ENCODE measurements around the gene INPP4A.

Gene INPP4A

GRCh38 chr2:98614024-98614739 is 169.5 kb downstream of the INPP4A start:
- Histone ChIP-seq H3K4me1 (ENCODE audit: control insufficient read depth, insufficient read depth, low read length) (peaks cover 17% of the 10 kb centered on the region), H3K36me3 (ENCODE audit: control insufficient read depth, insufficient read depth, low read length) (peaks cover 23% of the 10 kb centered on the region), H3K27ac (ENCODE audit: low read depth, low read length) (no peak overlapping the region), H3K4me3 (ENCODE audit: low read length) (no peak overlapping the region), H3K9ac (ENCODE audit: low read length) (no peak overlapping the region), H3K27me3 (ENCODE audit: control insufficient read depth, insufficient read depth, low read length) (no peaks in the 10 kb centered on the region)

DNA sequence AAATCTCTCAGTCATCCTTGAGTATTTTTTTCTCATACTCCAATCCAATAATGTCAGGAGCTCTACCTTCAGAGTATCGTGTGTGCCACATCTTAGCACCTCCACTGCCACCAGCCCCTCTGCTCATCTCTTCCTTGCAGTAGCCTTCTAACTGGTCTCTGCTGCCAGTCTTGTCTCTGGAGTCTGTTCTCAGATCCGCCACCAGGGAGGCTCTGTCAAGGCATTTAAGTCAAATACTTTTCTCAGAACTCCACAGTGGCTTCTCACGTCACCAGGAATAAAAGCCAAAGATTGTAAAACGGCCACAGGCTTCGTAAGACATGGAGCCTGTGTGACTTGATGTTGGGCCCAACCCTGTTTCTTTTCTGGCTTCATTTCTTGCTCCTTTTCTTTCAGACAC is 170.8 kb downstream of the INPP4A start:
- peaks cover 23% of the 10 kb centered on the region for H3K36me3 ChIP-seq (ENCODE audit: control insufficient read depth, insufficient read depth, low read length)
- H3K9ac ChIP-seq (ENCODE audit: low read length), result no peak overlapping the region
- H3K27me3 ChIP-seq (ENCODE audit: control insufficient read depth, insufficient read depth, low read length), result no peaks in the 10 kb centered on the region
- H3K4me1 ChIP-seq (ENCODE audit: control insufficient read depth, insufficient read depth, low read length), result peaks cover 5% of the 10 kb centered on the region
- H3K4me3 ChIP-seq (ENCODE audit: low read length), result no peak overlapping the region
- no peak overlapping the region for H3K27ac ChIP-seq (ENCODE audit: low read depth, low read length)

GRCh38 chr2:98617149-98617548 is 172.5 kb downstream of the INPP4A start:
- no peaks in the 10 kb centered on the region for H3K4me1 ChIP-seq (ENCODE audit: control insufficient read depth, insufficient read depth, low read length)
- H3K27ac ChIP-seq (ENCODE audit: low read depth, low read length), result no peak overlapping the region
- no peak overlapping the region for H3K4me3 ChIP-seq (ENCODE audit: low read length)
- H3K9ac ChIP-seq (ENCODE audit: low read length), result no peak overlapping the region
- no peaks in the 10 kb centered on the region for H3K27me3 ChIP-seq (ENCODE audit: control insufficient read depth, insufficient read depth, low read length)
- peaks cover 19% of the 10 kb centered on the region for H3K36me3 ChIP-seq (ENCODE audit: control insufficient read depth, insufficient read depth, low read length)

DNA sequence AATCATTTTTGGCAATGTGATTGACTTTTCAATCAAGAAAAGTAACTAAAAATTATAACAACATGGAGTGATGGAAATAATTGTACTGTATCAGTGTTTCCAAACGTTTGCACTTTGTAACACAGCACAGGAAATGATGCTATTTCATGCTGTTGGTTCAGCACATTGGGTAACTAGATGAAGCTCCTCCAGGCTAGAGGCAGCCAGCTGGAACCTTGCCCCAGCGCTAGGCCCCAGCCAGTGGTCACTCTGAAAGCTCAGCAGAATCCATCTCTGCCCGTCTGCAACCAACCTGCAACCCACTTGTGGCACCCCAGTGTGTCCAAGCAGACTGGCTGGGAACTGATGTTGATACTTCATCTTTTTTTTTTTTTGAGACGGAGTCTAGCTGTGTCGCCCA is 179.0 kb downstream of the INPP4A start:
- Histone ChIP-seq H3K27ac (ENCODE audit: low read depth, low read length) (no peak overlapping the region), H3K4me3 (ENCODE audit: low read length) (no peak overlapping the region), H3K9ac (ENCODE audit: low read length) (no peak overlapping the region), H3K4me1 (ENCODE audit: control insufficient read depth, insufficient read depth, low read length) (no peaks in the 10 kb centered on the region), H3K36me3 (ENCODE audit: control insufficient read depth, insufficient read depth, low read length) (peaks cover 3% of the 10 kb centered on the region), H3K27me3 (ENCODE audit: control insufficient read depth, insufficient read depth, low read length) (no peaks in the 10 kb centered on the region)

GRCh38 chr2:98632351-98632750 is 187.7 kb downstream of the INPP4A start:
- no peaks in the 10 kb centered on the region for H3K27me3 ChIP-seq (ENCODE audit: control insufficient read depth, insufficient read depth, low read length)
- H3K27ac ChIP-seq (ENCODE audit: low read depth, low read length), result no peak overlapping the region
- no peaks in the 10 kb centered on the region for H3K4me1 ChIP-seq (ENCODE audit: control insufficient read depth, insufficient read depth, low read length)
- H3K36me3 ChIP-seq (ENCODE audit: control insufficient read depth, insufficient read depth, low read length), result peaks cover 21% of the 10 kb centered on the region
- no peak overlapping the region for H3K4me3 ChIP-seq (ENCODE audit: low read length)
- H3K9ac ChIP-seq (ENCODE audit: low read length), result no peak overlapping the region

DNA sequence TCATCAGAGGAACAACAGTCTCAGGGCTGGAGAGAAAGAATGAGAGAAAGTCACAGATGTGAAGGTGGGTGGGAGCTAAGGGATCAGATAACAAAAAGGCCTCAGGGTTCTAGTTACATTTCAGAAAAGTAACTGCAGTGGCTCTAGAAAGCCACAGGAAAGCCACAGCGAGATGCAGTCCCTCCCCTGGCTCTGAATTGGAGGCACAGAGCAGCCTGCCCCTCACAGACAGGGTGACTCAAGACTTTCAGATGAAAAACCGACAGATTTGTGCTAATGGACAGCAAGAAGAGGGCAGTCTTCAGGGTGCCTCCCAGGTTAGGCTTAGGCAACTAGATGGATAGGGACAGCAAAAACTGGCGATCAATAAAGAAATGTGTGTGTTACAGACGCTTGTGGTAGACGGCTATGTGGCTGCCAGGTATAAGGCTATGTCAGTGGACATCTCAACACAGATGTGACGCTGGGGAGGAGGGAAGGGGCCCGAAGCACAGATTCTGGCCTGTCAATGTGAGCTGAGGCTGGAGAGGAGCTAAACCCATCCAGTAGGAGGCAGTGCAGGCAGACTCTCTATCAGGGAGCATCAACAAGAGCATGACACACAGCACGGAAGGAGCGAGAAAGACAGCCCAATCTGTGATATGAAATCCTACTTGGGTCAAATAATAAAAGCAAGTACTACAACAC is 189.9 kb downstream of the INPP4A start:
- Histone ChIP-seq H3K27ac (ENCODE audit: low read depth, low read length) (no peak overlapping the region), H3K9ac (ENCODE audit: low read length) (no peak overlapping the region), H3K4me1 (ENCODE audit: control insufficient read depth, insufficient read depth, low read length) (no peaks in the 10 kb centered on the region), H3K27me3 (ENCODE audit: control insufficient read depth, insufficient read depth, low read length) (no peaks in the 10 kb centered on the region), H3K4me3 (ENCODE audit: low read length) (no peak overlapping the region), H3K36me3 (ENCODE audit: control insufficient read depth, insufficient read depth, low read length) (peaks cover 23% of the 10 kb centered on the region)

DNA sequence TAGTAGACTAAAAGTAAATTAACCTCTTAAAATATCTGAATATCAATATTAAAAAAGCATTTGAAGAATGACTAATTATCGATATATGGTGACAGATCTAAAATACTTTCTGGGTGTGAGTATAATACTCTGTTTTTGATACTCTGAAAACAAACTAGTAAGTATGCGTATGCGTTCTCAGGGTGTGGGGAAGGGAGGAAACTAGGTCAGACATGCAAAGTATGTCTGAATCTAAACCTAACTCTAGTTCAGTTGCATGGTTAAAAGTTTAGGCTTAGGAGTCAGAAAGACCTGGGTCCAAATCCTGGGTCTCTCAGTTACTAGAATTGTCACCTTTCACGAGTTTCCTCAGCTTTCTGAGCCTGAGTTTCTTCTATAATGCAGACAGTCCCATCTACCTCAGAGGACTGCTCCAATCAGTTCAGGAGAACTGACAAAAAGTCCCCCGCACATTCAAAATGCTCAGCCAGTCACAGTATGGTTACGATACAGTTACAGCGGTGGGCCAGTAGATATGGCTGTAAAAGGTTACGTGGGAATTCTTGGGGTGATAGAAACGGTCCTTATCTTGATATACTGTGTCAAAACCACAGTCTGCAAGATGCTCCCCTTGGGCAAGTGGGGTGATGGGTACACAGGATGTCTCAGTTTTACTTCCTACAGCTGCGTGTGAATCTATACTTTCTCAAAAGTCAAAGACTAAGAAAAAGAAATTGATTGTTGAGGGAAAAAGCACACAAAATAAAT is 192.9 kb downstream of the INPP4A start:
- Histone ChIP-seq H3K27me3 (ENCODE audit: control insufficient read depth, insufficient read depth, low read length) (no peaks in the 10 kb centered on the region), H3K4me3 (ENCODE audit: low read length) (no peak overlapping the region), H3K4me1 (ENCODE audit: control insufficient read depth, insufficient read depth, low read length) (no peaks in the 10 kb centered on the region), H3K9ac (ENCODE audit: low read length) (no peak overlapping the region), H3K36me3 (ENCODE audit: control insufficient read depth, insufficient read depth, low read length) (peaks cover 17% of the 10 kb centered on the region), H3K27ac (ENCODE audit: low read depth, low read length) (no peak overlapping the region)

- H3K4me1 ChIP-seq (ENCODE audit: control insufficient read depth, insufficient read depth, low read length), result no peaks in the 10 kb centered on the region
- peaks cover 6% of the 10 kb centered on the region for H3K36me3 ChIP-seq (ENCODE audit: control insufficient read depth, insufficient read depth, low read length)
- no peak overlapping the region for H3K4me3 ChIP-seq (ENCODE audit: low read length)
These were observed 198.9 kb downstream of the INPP4A start for GRCh38 chr2:98643496-98644100.

More at GRCh38 chr2:98643496-98644100, 198.9 kb downstream of the INPP4A start:
- Histone ChIP-seq H3K27ac (ENCODE audit: low read depth, low read length) (no peak overlapping the region), H3K9ac (ENCODE audit: low read length) (no peak overlapping the region), H3K27me3 (ENCODE audit: control insufficient read depth, insufficient read depth, low read length) (no peaks in the 10 kb centered on the region)

All from rectal smooth muscle tissue (tissue), 1 donor.